H9 (cell line): Measurements from ENCODE around the gene CDH4. TPM values are rescaled to one million over a fixed set of nuclear protein-coding genes. Genes with fewer than 3 reads are reported as not detected.

Experiments used
- DNase-seq: peaks from one replicate; pipeline ENCODE4 v3.0.0-alpha.2; 2017
- H2AFZ ChIP-seq: one replicate; pipeline ENCODE4 v1.6.1; 2013; ENCODE audit warnings: mild to moderate bottlenecking, low read length, control low read depth, moderate library complexity
- H2AK5ac ChIP-seq: 2 replicates; pipeline ENCODE4 v1.6.1; 2013; ENCODE audit warnings: low read length, control low read depth, mixed read lengths; ENCODE audit not compliant: insufficient read length
- H2BK120ac ChIP-seq: one replicate; pipeline ENCODE4 v1.6.1; 2013; ENCODE audit warnings: low read depth, mild to moderate bottlenecking, low read length, control low read depth, inconsistent platforms; ENCODE audit not compliant: poor library complexity, severe bottlenecking
- H2BK12ac ChIP-seq: 2 replicates; pipeline ENCODE4 v1.6.1; 2013; ENCODE audit warnings: low read length, control low read depth, mixed read lengths, low read depth; ENCODE audit not compliant: insufficient read length
- H2BK15ac ChIP-seq: 2 replicates; pipeline ENCODE4 v1.6.1; 2013; ENCODE audit warnings: low read depth, low read length, control low read depth
- H2BK20ac ChIP-seq: one replicate; pipeline ENCODE4 v1.6.1; 2013; ENCODE audit warnings: low read depth, mild to moderate bottlenecking, low read length, control low read depth, inconsistent platforms; ENCODE audit not compliant: poor library complexity, severe bottlenecking
- H2BK5ac ChIP-seq: 2 replicates; pipeline ENCODE4 v1.6.1; 2013; ENCODE audit warnings: low read length, control low read depth, mixed read lengths; ENCODE audit not compliant: insufficient read length
- H3K14ac ChIP-seq: 2 replicates; pipeline ENCODE4 v1.6.1; 2013; ENCODE audit warnings: low read length, control low read depth; ENCODE audit not compliant: insufficient read depth
- H3K18ac ChIP-seq: 2 replicates; pipeline ENCODE4 v1.6.1; 2013; ENCODE audit warnings: low read depth, mild to moderate bottlenecking, mixed read lengths, low read length, control low read depth; ENCODE audit not compliant: insufficient read length
- H3K23ac ChIP-seq: 2 replicates; pipeline ENCODE4 v1.6.1; 2013; ENCODE audit warnings: low read length, control low read depth, mixed read lengths, low read depth; ENCODE audit not compliant: insufficient read length
- H3K23me2 ChIP-seq: 2 replicates; pipeline ENCODE4 v1.6.1; 2013; ENCODE audit warnings: low read depth, mild to moderate bottlenecking, mixed read lengths, low read length, control low read depth; ENCODE audit not compliant: insufficient read length, poor library complexity, severe bottlenecking
- H3K27ac ChIP-seq: 2 replicates; pipeline ENCODE4 v1.5.1; 2013; ENCODE audit warnings: low read length, control low read depth, mixed read lengths, low read depth; ENCODE audit not compliant: insufficient read length
- H3K27me3 ChIP-seq: 2 replicates; pipeline ENCODE4 v1.6.1; 2013; ENCODE audit warnings: low read length, control low read depth, inconsistent platforms; ENCODE audit not compliant: insufficient read depth
- H3K4ac ChIP-seq: 2 replicates; pipeline ENCODE4 v1.6.1; 2013; ENCODE audit warnings: low read depth, mild to moderate bottlenecking, control low read depth, inconsistent platforms, low read length, moderate library complexity
- H3K4me1 ChIP-seq: 2 replicates; pipeline ENCODE4 v1.6.1; 2013; ENCODE audit warnings: low read length, control low read depth, inconsistent platforms; ENCODE audit not compliant: insufficient read depth
- H3K4me2 ChIP-seq: 2 replicates; pipeline ENCODE4 v1.6.1; 2013; ENCODE audit warnings: low read length, control low read depth, mixed read lengths; ENCODE audit not compliant: insufficient read length, insufficient read depth
- H3K56ac ChIP-seq: 2 replicates; pipeline ENCODE4 v1.6.1; 2013; ENCODE audit warnings: low read depth, mild to moderate bottlenecking, mixed read lengths, low read length, control low read depth; ENCODE audit not compliant: insufficient read length
- H3K79me1 ChIP-seq: 2 replicates; pipeline ENCODE4 v1.6.1; 2013; ENCODE audit warnings: low read depth, mild to moderate bottlenecking, moderate library complexity, low read length, control low read depth, inconsistent platforms; ENCODE audit not compliant: insufficient read depth, poor library complexity, severe bottlenecking
- H3K79me2 ChIP-seq: 2 replicates; pipeline ENCODE4 v1.6.1; 2013; ENCODE audit warnings: low read length, control low read depth, inconsistent platforms; ENCODE audit not compliant: insufficient read depth
- H3K9ac ChIP-seq: 2 replicates; pipeline ENCODE4 v1.6.1; 2013; ENCODE audit warnings: low read length, control low read depth, mixed read lengths; ENCODE audit not compliant: insufficient read length; ENCODE audit errors: extremely low read depth
- H3K9me3 ChIP-seq: one replicate; pipeline ENCODE4 v1.6.1; 2013; ENCODE audit warnings: low read depth, low read length, inconsistent platforms; ENCODE audit not compliant: control insufficient read depth
- H3T11ph ChIP-seq: one replicate; pipeline ENCODE4 v1.6.1; 2013; ENCODE audit warnings: mild to moderate bottlenecking, low read length, control low read depth, inconsistent platforms
- H4K20me1 ChIP-seq: one replicate; pipeline ENCODE4 v1.6.1; 2013; ENCODE audit not compliant: control insufficient read depth, insufficient read length, insufficient read depth
- H4K5ac ChIP-seq: 2 replicates; pipeline ENCODE4 v1.6.1; 2013; ENCODE audit warnings: low read depth, mild to moderate bottlenecking, mixed read lengths, low read length, control low read depth; ENCODE audit not compliant: insufficient read length
- H4K8ac ChIP-seq: replicated peaks from 2 replicates; pipeline ENCODE4 v1.6.1; 2013; ENCODE audit warnings: low read length, control low read depth, mixed read lengths, low read depth; ENCODE audit not compliant: insufficient read length
- H4K91ac ChIP-seq: 2 replicates; pipeline ENCODE4 v1.6.1; 2013; ENCODE audit warnings: low read depth, mild to moderate bottlenecking, moderate library complexity, mixed read lengths, low read length, control low read depth; ENCODE audit not compliant: insufficient read length
- H3K27ac Mint-ChIP-seq, 3 experiments: 2 replicates in 2 of 3; 3 replicates in 1 of 3; pipeline ENCODE4 v1.8.0; 2020 to 2021; ENCODE audit warnings: mixed read lengths in 3 of 3, mild to moderate bottlenecking in 1 of 3, moderate library complexity in 1 of 3
- H3K27me3 Mint-ChIP-seq: 2 replicates; pipeline ENCODE4 v1.8.0; 2021; ENCODE audit warnings: low read depth, mild to moderate bottlenecking, moderate library complexity, mixed read lengths
- H3K36me3 Mint-ChIP-seq, 3 experiments: 2 replicates in 2 of 3; 3 replicates in 1 of 3; pipeline ENCODE4 v1.8.0; 2020 to 2021; ENCODE audit warnings: low read depth in 3 of 3, mixed read lengths in 3 of 3; ENCODE audit not compliant: insufficient read depth in 1 of 3
- H3K4me1 Mint-ChIP-seq, 2 experiments: 2 replicates each; pipeline ENCODE4 v1.8.0; 2020; ENCODE audit warnings: mixed read lengths in 2 of 2
- H3K4me3 Mint-ChIP-seq, 2 experiments: 2 replicates in 1 of 2; 3 replicates in 1 of 2; pipeline ENCODE4 v1.8.0; 2020 to 2021; ENCODE audit warnings: mild to moderate bottlenecking in 2 of 2, mixed read lengths in 2 of 2, moderate library complexity in 1 of 2
- H3K9me3 Mint-ChIP-seq, 2 experiments: 2 replicates in 1 of 2; 3 replicates in 1 of 2; pipeline ENCODE4 v1.8.0; 2020; ENCODE audit warnings: mild to moderate bottlenecking in 2 of 2, mixed read lengths in 2 of 2, moderate library complexity in 1 of 2
- CTCF ChIP-seq: fragments of 200-600 bp; sonication (generic); conservative IDR thresholded peaks from 3 replicates; pipeline ENCODE4 v1.8.0; 2021; ENCODE audit warnings: antibody characterized with exemption, mild to moderate bottlenecking
- WGBS: extraction: QIAGEN DNeasy Blood & Tissue Kit; methylation state at CpG from one replicate; pipeline ENCODE4 v1.1.7; 2013; ENCODE audit warnings: missing lambda C conversion rate, low lambda C conversion rate, mixed read lengths; ENCODE audit not compliant: insufficient read length; ENCODE audit errors: extremely low coverage; 5-methylcytosine and 5-hydroxymethylcytosine counted together
- total RNA-seq: library from RNA; stranded (reverse); gene quantifications from 2 replicates; pipeline ENCODE4 v1.2.1, GENCODE V29; 2021

Gene CDH4
- total RNA-seq, 1 experiment from 2014 or later = 3.0 TPM

GRCh38 chr20:61958773-61959700, 707.0 kb downstream of the CDH4 start:
- H3K23me2 ChIP-seq = no peaks in the 10 kb centered on the region

More at GRCh38 chr20:61958773-61959700, 707.0 kb downstream of the CDH4 start:
- H2AK5ac ChIP-seq = no peak overlapping the region
- no peak overlapping the region for H4K91ac ChIP-seq
- no peak overlapping the region for H3K4me3 Mint-ChIP-seq
- no peak overlapping the region for H2BK15ac ChIP-seq
- no peak overlapping the region for H3K18ac ChIP-seq
- WGBS = no CpG with 5 or more reads among the region's 22 CpGs
- H3K9me3 ChIP-seq = no peaks in the 10 kb centered on the region
- H3K27ac ChIP-seq = no peak overlapping the region
- H3K4me1 Mint-ChIP-seq = peaks cover 16 to 39% of the 10 kb centered on the region in 2 experiments
- peak; percentile 83 for DNase-seq
- no peak overlapping the region for H2BK5ac ChIP-seq
- no peaks in the 10 kb centered on the region for H3K79me2 ChIP-seq
- H4K5ac ChIP-seq = no peak overlapping the region
- H3K27ac Mint-ChIP-seq = peak overlapping the region in 2 of 3 experiments; percentile 20 to 32; a peak in 3 of 7 replicates
- no peak overlapping the region for H3T11ph ChIP-seq
- no peak overlapping the region for H3K4ac ChIP-seq
- no peaks in the 10 kb centered on the region for H3K79me1 ChIP-seq
- no peaks in the 10 kb centered on the region for H4K20me1 ChIP-seq
- H3K9ac ChIP-seq = no peak overlapping the region
- H3K56ac ChIP-seq = no peak overlapping the region
- TF ChIP-seq CTCF = no peak
- H2BK120ac ChIP-seq = no peak overlapping the region
- H3K9me3 Mint-ChIP-seq = no peaks in the 10 kb centered on the region; a peak in 1 of 5 replicates
- H3K14ac ChIP-seq = no peak overlapping the region
- no peak overlapping the region for H3K23ac ChIP-seq
- no peak overlapping the region for H3K4me2 ChIP-seq
- H3K4me1 ChIP-seq = no peaks in the 10 kb centered on the region
- no peaks in the 10 kb centered on the region for H3K27me3 Mint-ChIP-seq
- no peaks in the 10 kb centered on the region for H3K27me3 ChIP-seq
- H2BK12ac ChIP-seq = no peak overlapping the region
- H2AFZ ChIP-seq = peak overlapping the region; percentile 90
- H2BK20ac ChIP-seq = no peak overlapping the region
- H4K8ac ChIP-seq = no peak overlapping the region
- H3K36me3 Mint-ChIP-seq = peaks cover 0 to 3% (median 0%) of the 10 kb centered on the region in 3 experiments; a peak in 2 of 7 replicates
